ENCODE results near the gene GSTK1.

- TF ChIP-seq CTCF (IDR thresholded peaks at IDR 0.05; ENCODE audit: low read length) (no peak), EZH2 (optimal IDR thresholded peaks at IDR 0.05; ENCODE audit: low read depth, low read length) (no peak)
These were observed 21.6 kb downstream of the GSTK1 start, which contains the start of gene TMEM139 for GRCh38 chr7:143284591-143285469.

Measured in MM.1S (cell line).